ENCODE measurements around the gene CNOT6L. TPM values are rescaled to one million over a fixed set of nuclear protein-coding genes. Genes with fewer than 3 reads are reported as not detected.

The CNOT6L gene
- polyA plus RNA-seq, 1 donor (not counting 4 experiments of a cell fraction or from before 2014, with no cell fraction given) = 12.0 TPM

GRCh38 chr4:77819843-77820648, 878 bp upstream of the CNOT6L start:
- TF ChIP-seq EZH2 (IDR thresholded peaks at IDR 0.05; ENCODE audit: low read length) = no peak
- no peak for TF ChIP-seq CTCF (optimal IDR thresholded peaks at IDR 0.05 in 1 of 3, IDR thresholded peaks at IDR 0.05 in 1 of 3, conservative IDR thresholded peaks at IDR 0.05 in 1 of 3; ENCODE audit: extremely low read depth in 1 of 3, insufficient read depth in 2 of 3, low read length in 3 of 3)
- Histone ChIP-seq H3K4me1 (ENCODE audit: control insufficient read depth, extremely low read depth, insufficient read depth, low read length) (peaks cover 19% of the 10 kb centered on the region), H3K9ac (ENCODE audit: control insufficient read depth, extremely low read depth, insufficient read depth, low read length) (peak overlapping the region; percentile 92), H3K27ac (ENCODE audit: control insufficient read depth, insufficient read depth, low read length) (peak overlapping the region; percentile 91), H3K36me3 (ENCODE audit: control insufficient read depth in 2 of 2, extremely low read depth in 1 of 2, insufficient read depth in 2 of 2, low read length in 2 of 2) (no peaks in the 10 kb centered on the region), H3K79me2 (ENCODE audit: control insufficient read depth, insufficient read depth, low read length) (peaks cover 33% of the 10 kb centered on the region), H3K9me3 (ENCODE audit: control insufficient read depth, low read depth, low read length) (no peaks in the 10 kb centered on the region), H3K9me1 (ENCODE audit: control insufficient read depth, extremely low read depth, insufficient read depth, low read length) (no peaks in the 10 kb centered on the region), H2AFZ (ENCODE audit: control insufficient read depth, low read length) (peak overlapping the region; percentile 88), H4K20me1 (ENCODE audit: control insufficient read depth, extremely low read depth, insufficient read depth, low read length) (no peaks in the 10 kb centered on the region), H3K27me3 (ENCODE audit: control insufficient read depth, extremely low read depth, insufficient read depth, low read length) (no peaks in the 10 kb centered on the region), H3K4me2 (ENCODE audit: control insufficient read depth, extremely low read depth, insufficient read depth, low read depth, low read length) (peak overlapping the region; percentile 87), H3K4me3 (ENCODE audit: control insufficient read depth in 2 of 3, extremely low read depth in 1 of 3, insufficient read depth in 2 of 3, low read depth in 1 of 3, low read length in 3 of 3) (peak overlapping the region; percentile 82 to 93 (median 86))
- FAIRE-seq (peak; percentile 53), DNase-seq (ENCODE audit: low read depth, low spot score) (no peak)
- dilution Hi-C loops (cut with MboI; ENCODE audit: extremely low pct_ligation_motif_present, low sequenced_read_pairs) = no loop called here

GRCh38 chr4:77819404-77819842, 255 bp upstream of the CNOT6L start:
- no peaks in the 10 kb centered on the region for H3K9me1 ChIP-seq (ENCODE audit: control insufficient read depth, extremely low read depth, insufficient read depth, low read length)

More at GRCh38 chr4:77819404-77819842, 255 bp upstream of the CNOT6L start:
- peaks cover 39% of the 10 kb centered on the region for H3K79me2 ChIP-seq (ENCODE audit: control insufficient read depth, insufficient read depth, low read length)
- H3K9ac ChIP-seq (ENCODE audit: control insufficient read depth, extremely low read depth, insufficient read depth, low read length) = peak overlapping the region; percentile 92
- H3K4me1 ChIP-seq (ENCODE audit: control insufficient read depth, extremely low read depth, insufficient read depth, low read length) = peaks cover 19% of the 10 kb centered on the region
- H3K4me3 ChIP-seq (ENCODE audit: control insufficient read depth in 2 of 3, extremely low read depth in 1 of 3, insufficient read depth in 2 of 3, low read depth in 1 of 3, low read length in 3 of 3) = peak overlapping the region; percentile 82 to 93 (median 86)
- TF ChIP-seq CTCF (optimal IDR thresholded peaks at IDR 0.05 in 1 of 3, IDR thresholded peaks at IDR 0.05 in 1 of 3, conservative IDR thresholded peaks at IDR 0.05 in 1 of 3; ENCODE audit: extremely low read depth in 1 of 3, insufficient read depth in 2 of 3, low read length in 3 of 3) = no peak
- no peak for TF ChIP-seq EZH2 (IDR thresholded peaks at IDR 0.05; ENCODE audit: low read length)
- H3K27ac ChIP-seq (ENCODE audit: control insufficient read depth, insufficient read depth, low read length) = peak overlapping the region; percentile 91
- no peak for FAIRE-seq
- no peaks in the 10 kb centered on the region for H4K20me1 ChIP-seq (ENCODE audit: control insufficient read depth, extremely low read depth, insufficient read depth, low read length)
- DNase-seq (ENCODE audit: low read depth, low spot score) = no peak
- no peaks in the 10 kb centered on the region for H3K36me3 ChIP-seq (ENCODE audit: control insufficient read depth in 2 of 2, extremely low read depth in 1 of 2, insufficient read depth in 2 of 2, low read length in 2 of 2)
- no peaks in the 10 kb centered on the region for H3K27me3 ChIP-seq (ENCODE audit: control insufficient read depth, extremely low read depth, insufficient read depth, low read length)
- H3K4me2 ChIP-seq (ENCODE audit: control insufficient read depth, extremely low read depth, insufficient read depth, low read depth, low read length) = peak overlapping the region; percentile 87
- dilution Hi-C loops (cut with MboI; ENCODE audit: extremely low pct_ligation_motif_present, low sequenced_read_pairs) = no loop called here
- peak overlapping the region; percentile 96 for H2AFZ ChIP-seq (ENCODE audit: control insufficient read depth, low read length)
- no peaks in the 10 kb centered on the region for H3K9me3 ChIP-seq (ENCODE audit: control insufficient read depth, low read depth, low read length)

All from keratinocyte (primary cell).